Measurements from ENCODE around the gene TSPAN9. TPM values are rescaled to one million over a fixed set of nuclear protein-coding genes. Genes with fewer than 3 reads are reported as not detected.

The TSPAN9 gene
- total RNA-seq, 3 donors from 2014 or later: 4.7 to 28.4 (median 8.5) TPM

DNA sequence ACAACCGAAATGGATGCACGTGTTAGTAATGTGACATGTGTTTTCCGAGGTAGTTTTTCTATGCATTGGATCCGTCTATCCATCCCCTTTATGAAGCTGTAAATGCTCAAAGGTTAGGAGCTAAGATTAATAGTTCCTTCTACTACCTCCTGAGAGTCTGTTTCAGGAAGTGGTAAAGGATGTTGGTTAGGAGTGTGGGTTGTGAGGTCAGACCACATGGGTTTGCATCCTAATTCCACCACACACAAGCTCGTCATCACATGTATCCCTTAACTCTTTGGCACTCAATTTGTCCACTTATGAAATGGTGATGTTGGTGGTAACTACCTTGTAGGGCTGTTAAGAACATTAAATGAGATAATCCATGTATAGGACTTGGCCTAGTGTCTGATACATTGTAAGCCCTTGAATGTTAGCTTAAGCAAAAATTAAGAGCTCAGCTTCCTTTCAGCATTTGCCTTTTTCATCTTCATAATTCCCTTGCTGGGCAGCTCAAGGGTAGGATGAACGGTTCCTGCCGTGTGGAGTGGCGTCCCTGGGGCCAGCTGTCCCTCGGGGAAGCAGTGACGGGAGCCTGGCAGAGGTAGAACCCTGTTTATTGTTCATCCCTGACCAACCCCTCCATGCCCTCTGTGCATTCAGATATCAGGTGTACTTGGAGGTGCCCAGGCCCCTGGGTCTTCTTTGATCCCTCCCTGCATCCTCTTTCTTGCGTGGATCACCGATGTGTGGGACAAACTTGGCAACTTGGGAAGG lies 52.3 kb downstream of the TSPAN9 start:
- intact Hi-C loops (cut with DNase I, micrococcal nuclease): no loop called here
- Histone ChIP-seq H3K9me3 (no peaks in the 10 kb centered on the region), H3K4me3 (no peak overlapping the region), H3K4me1 (ENCODE audit: low read depth) (no peaks in the 10 kb centered on the region), H3K36me3 (ENCODE audit: low read depth) (no peaks in the 10 kb centered on the region)
- TF ChIP-seq, protein P1, sequence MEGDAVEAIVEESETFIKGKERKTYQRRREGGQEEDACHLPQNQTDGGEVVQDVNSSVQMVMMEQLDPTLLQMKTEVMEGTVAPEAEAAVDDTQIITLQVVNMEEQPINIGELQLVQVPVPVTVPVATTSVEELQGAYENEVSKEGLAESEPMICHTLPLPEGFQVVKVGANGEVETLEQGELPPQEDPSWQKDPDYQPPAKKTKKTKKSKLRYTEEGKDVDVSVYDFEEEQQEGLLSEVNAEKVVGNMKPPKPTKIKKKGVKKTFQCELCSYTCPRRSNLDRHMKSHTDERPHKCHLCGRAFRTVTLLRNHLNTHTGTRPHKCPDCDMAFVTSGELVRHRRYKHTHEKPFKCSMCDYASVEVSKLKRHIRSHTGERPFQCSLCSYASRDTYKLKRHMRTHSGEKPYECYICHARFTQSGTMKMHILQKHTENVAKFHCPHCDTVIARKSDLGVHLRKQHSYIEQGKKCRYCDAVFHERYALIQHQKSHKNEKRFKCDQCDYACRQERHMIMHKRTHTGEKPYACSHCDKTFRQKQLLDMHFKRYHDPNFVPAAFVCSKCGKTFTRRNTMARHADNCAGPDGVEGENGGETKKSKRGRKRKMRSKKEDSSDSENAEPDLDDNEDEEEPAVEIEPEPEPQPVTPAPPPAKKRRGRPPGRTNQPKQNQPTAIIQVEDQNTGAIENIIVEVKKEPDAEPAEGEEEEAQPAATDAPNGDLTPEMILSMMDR (IDR thresholded peaks at IDR 0.05): no peak
- DNase-seq (no peak), ATAC-seq (no peak)

DNA sequence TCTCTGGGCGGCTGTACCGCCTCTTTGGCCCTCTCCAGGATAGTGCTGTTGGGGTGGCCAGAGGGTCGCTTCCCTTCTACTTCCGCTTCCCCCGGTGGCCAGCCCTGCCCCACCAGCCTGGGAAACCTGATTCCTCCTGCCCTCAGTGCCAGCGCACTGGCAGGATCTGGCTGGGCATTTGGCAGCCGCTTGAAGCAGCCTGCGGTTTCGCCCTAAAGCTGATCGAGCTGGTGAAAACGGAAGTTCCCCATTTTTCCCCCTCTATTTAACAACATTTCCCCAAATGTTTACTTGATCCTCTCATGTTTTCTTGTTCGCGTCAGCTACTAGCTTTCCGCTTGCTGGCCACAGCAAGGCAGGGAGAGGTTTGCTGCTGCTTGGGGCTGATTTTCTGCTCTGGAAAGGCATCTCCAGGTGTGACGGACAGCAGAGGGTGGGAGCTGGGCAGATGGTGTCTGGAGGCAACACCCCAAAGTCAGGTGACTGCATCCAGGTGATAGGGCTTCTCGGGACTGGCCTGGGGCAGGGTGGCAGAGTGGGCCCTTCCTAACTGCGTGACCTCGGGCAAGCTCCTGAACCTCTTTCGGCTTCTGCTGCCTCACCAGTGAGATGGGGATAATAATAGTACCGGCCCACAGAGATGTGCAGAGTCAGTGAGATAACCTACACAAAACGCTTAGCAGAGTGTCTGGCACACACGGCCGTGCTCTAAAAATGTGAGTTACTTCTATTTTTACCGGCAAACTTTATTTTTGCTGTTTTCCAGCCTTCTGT lies 53.1 kb downstream of the TSPAN9 start:
- H3K4me1 ChIP-seq (ENCODE audit: low read depth): no peaks in the 10 kb centered on the region
- DNase-seq (no peak), ATAC-seq (no peak)
- no peaks in the 10 kb centered on the region for H3K9me3 ChIP-seq
- H3K36me3 ChIP-seq (ENCODE audit: low read depth): no peaks in the 10 kb centered on the region
- intact Hi-C loops (cut with DNase I, micrococcal nuclease): no loop called here
- H3K4me3 ChIP-seq: no peak overlapping the region
- TF ChIP-seq, protein P1 (IDR thresholded peaks at IDR 0.05): no peak

DNA sequence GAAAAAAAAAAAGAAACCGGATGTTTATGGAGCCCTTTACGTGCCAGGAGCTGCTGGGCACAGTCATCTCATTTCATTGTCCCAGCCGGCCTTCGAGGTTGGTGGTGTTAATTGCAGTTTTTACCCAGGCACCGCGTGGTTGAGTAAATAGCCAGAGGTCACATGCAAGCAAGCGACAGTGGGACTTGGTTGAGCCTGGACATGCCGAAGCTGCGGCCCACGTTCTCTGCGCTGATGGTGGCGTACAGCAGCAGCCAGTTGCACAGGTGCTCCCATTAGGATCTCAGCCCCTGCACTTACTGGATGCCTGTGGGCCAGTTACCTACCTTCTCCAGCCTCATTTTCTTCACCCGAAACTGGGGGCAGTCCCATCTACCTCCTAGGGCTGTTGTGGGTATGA lies 54.0 kb downstream of the TSPAN9 start:
- ATAC-seq (no peak), DNase-seq (no peak)
- no peaks in the 10 kb centered on the region for H3K36me3 ChIP-seq (ENCODE audit: low read depth)
- H3K4me3 ChIP-seq: no peak overlapping the region
- no peaks in the 10 kb centered on the region for H3K9me3 ChIP-seq
- intact Hi-C loops (cut with DNase I, micrococcal nuclease): no loop called here
- H3K4me1 ChIP-seq (ENCODE audit: low read depth): no peaks in the 10 kb centered on the region
- TF ChIP-seq, protein P1 (IDR thresholded peaks at IDR 0.05): no peak

DNA sequence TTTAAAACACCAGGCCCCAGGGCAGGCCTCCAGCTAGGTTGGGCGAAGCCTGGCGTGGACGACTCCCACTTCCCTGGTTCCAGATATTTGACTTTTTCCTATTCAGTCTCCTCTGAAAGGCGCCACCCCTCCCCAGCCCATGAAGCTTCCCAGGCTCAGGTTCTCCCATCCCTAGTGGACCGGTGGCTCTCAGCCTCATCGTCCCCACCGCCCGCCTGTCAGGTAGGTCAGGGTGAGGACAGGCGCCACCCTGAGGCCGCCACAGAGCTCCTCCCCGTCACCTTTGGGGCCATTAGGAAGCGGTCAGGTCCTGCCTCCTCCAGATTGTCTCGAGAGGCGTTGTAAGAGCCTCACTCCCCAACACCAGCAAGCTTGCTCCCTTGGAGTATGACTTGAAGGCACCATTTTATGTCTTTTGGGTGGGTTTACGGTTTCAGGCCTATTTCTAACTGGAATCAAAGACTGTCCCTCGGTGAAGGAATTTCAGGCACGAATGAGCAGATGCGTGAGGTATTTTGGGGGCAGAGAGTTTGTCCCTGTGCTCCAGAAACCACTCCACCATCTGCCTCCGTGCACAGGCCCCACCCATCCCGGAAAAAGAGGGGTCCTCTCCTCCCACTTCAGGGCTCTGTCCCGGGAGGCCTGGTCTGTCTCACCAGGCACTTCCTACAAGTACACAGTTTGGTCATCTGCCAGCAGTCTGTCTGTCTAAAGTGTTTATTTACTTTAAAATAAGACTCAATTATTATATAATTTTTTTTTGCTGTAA lies 55.6 kb downstream of the TSPAN9 start:
- Histone ChIP-seq H3K4me1 (ENCODE audit: low read depth) (no peaks in the 10 kb centered on the region), H3K4me3 (no peak overlapping the region), H3K9me3 (no peaks in the 10 kb centered on the region), H3K36me3 (ENCODE audit: low read depth) (no peaks in the 10 kb centered on the region)
- DNase-seq (no peak), ATAC-seq (no peak)
- intact Hi-C loops (cut with DNase I, micrococcal nuclease): no loop called here
- TF ChIP-seq, protein P1 (IDR thresholded peaks at IDR 0.05): no peak

DNA sequence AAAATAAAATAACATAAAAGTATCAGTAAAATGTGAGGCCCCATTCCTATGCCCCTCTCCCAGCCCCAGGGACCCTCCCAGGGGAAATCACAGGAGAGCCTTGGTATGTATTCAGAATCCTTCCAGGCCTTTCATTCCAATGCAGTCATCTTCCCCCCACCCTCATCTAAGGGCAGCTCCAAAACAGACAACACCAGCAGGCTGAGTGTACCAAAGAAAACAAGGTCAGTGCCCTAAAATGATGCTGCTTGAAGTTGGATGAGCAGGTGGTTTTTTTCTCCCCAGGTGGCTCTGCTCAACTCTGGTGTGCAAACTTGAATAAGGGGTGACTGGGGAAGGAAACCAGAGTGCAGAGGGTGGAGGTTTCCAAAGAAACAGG lies 56.2 kb downstream of the TSPAN9 start:
- TF ChIP-seq, protein P1 (IDR thresholded peaks at IDR 0.05): no peak
- intact Hi-C loops (cut with DNase I, micrococcal nuclease): no loop called here
- H3K4me1 ChIP-seq (ENCODE audit: low read depth): no peaks in the 10 kb centered on the region
- no peaks in the 10 kb centered on the region for H3K9me3 ChIP-seq
- ATAC-seq (no peak), DNase-seq (no peak)
- no peaks in the 10 kb centered on the region for H3K36me3 ChIP-seq (ENCODE audit: low read depth)
- H3K4me3 ChIP-seq: no peak overlapping the region

All from mucosa of descending colon (tissue), 3 donors.